Smooth muscle cell (in vitro differentiated cells): ENCODE measurements around the gene METAP1. TPM values are rescaled to one million over a fixed set of nuclear protein-coding genes. Genes with fewer than 3 reads are reported as not detected.
A peak's percentile ranks its signal among the peaks of the same experiment; 100 is the strongest.

Experiments used
- DNase-seq: peaks from one replicate; lab custom pipeline; 2025; ENCODE audit not compliant: unreplicated experiment; lab: John Stamatoyannopoulos, UW
- H2AFZ ChIP-seq: fragments of 200-600 bp; sonication (generic); 2 replicates; pipeline ENCODE4 v1.6.0; 2016; ENCODE audit warnings: antibody characterized with exemption, low read depth, mild to moderate bottlenecking
- H3F3A ChIP-seq: fragments of 200-600 bp; sonication (generic); 2 replicates; pipeline ENCODE4 v1.6.0; 2017; ENCODE audit warnings: antibody characterized with exemption, low read depth
- H3K27ac ChIP-seq: fragments of 200-600 bp; sonication (generic); 2 replicates; pipeline ENCODE4 v1.5.1; 2016; ENCODE audit warnings: low read depth, mild to moderate bottlenecking
- H3K27me3 ChIP-seq: fragments of 200-600 bp; sonication (generic); 2 replicates; pipeline ENCODE4 v1.6.1; 2016; ENCODE audit warnings: low read depth, mild to moderate bottlenecking
- H3K36me3 ChIP-seq: fragments of 200-600 bp; sonication (generic); 2 replicates; pipeline ENCODE4 v1.5.1; 2016; ENCODE audit warnings: low read depth
- H3K4me1 ChIP-seq: fragments of 200-600 bp; sonication (generic); 2 replicates; pipeline ENCODE4 v1.5.1; 2016; ENCODE audit warnings: low read depth
- H3K4me2 ChIP-seq: fragments of 200-600 bp; sonication (generic); 2 replicates; pipeline ENCODE4 v1.6.0; 2016; ENCODE audit warnings: mild to moderate bottlenecking
- H3K4me3 ChIP-seq: fragments of 200-600 bp; sonication (generic); 2 replicates; pipeline ENCODE4 v1.5.1; 2016; ENCODE audit warnings: mild to moderate bottlenecking
- H3K79me2 ChIP-seq: fragments of 200-600 bp; sonication (generic); 2 replicates; pipeline ENCODE4 v1.6.0; 2016; ENCODE audit warnings: low read depth, mild to moderate bottlenecking
- H3K9ac ChIP-seq: fragments of 200-600 bp; sonication (generic); 2 replicates; pipeline ENCODE4 v1.6.0; 2016; ENCODE audit warnings: low read depth
- H3K9me3 ChIP-seq: fragments of 200-600 bp; sonication (generic); replicated peaks from 2 replicates; pipeline ENCODE4 v1.5.1; 2016; ENCODE audit warnings: low read depth
- H4K20me1 ChIP-seq: fragments of 200-600 bp; sonication (generic); 2 replicates; pipeline ENCODE4 v1.6.0; 2016; ENCODE audit warnings: low read depth
- WGBS: methylation state at CpG from one replicate; pipeline ENCODE4 v1.1.7; 2016; ENCODE audit warnings: low lambda C conversion rate; 5-methylcytosine and 5-hydroxymethylcytosine counted together
- polyA plus RNA-seq: library from polyadenylated mRNA; unstranded; fragments of >200 nt; fragmentation: Nextera tagmentation; extraction: Ambion mirVana; gene quantifications from 2 replicates; pipeline ENCODE4 v1.2.1, GENCODE V29; 2016
- total RNA-seq: library from RNA; depleted of rRNA; stranded (reverse); fragments of >200 nt; gene quantifications from 2 replicates; pipeline ENCODE4 v1.2.3, GENCODE V29; 2014
- TF ChIP-seq, protein P1 (sequence below): fragments of 200-600 bp; sonication (generic); IDR thresholded peaks from 2 replicates; pipeline ENCODE4 v1.5.1; 2017; ENCODE audit warnings: borderline replicate concordance, mild to moderate bottlenecking, antibody characterized with exemption; ENCODE audit not compliant: insufficient read depth, poor library complexity, severe bottlenecking

Gene METAP1
- total RNA-seq (57.9 and 73.3 TPM in 2 replicates), polyA plus RNA-seq (19.1 and 33.0 TPM in 2 replicates)

DNA sequence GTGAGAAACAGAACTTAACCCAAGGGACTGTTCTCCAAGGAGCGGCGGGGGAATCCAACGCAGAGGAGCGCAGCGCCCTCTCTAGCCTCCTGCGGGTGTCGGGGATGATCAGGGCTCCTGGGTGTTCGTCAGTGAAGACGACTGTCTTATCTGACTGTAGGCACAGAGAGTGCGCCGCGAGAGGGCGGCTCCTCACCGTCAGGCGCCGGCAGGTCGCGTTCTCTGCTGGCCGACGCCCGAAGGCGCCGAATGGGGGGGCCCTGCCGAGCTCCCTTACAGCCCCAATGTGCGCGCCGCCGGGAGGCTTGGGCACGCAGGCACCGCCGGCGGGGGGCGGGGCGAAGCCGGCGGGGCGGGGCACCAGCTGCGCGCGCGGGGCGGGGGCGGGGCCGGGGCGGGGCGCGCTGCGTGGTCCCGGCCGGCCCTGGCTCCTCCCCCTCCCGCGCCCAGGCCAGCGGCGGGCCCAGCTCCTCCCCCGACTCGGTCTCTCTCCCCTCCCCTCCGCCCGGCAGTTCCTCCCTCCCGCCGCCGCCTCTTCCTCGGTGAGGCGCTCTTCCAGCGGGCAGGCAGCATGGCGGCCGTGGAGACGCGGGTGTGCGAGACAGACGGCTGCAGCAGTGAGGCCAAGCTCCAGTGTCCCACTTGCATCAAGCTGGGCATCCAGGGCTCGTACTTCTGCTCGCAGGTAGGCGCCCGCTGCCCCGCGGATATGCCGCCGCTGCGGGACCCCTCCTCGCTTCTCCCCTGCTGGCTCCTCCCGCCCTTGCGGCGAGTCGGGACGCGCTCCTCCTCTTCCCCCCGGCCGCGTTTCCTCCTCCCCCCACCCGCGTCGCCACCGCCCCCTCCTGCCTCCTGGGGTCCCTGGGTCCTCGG lies at the start of gene METAP1:
TSS of gene METAP1 (plus strand) at position 539 of the 873 bp plus-strand sequence. CDS start at position 572, 33 bp downstream.
- no peaks in the 10 kb centered on the region for H3F3A ChIP-seq

DNA sequence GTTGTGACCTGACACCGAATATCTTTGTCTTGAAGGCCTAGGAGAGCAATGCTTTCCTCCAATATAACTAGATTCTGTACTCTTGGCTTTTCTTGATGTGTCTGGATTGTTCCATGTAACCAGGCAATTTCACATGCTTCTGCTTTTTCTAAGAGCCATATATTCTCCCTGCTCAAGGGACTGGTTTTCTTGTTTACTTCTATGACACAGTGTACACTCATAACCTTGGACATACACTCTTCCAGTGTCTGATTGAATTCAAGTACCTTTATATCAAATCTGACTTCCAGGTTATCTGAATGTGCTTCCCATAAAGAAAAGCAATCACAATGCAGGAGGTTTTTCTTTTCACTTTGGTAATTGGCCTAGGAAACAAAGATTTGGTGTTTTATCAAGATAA lies 49.2 kb upstream of the METAP1 start:
- WGBS, result 85% methylated on average over 1 of the region's 1 CpG
- Histone ChIP-seq H3K27ac (no peak overlapping the region), H3K9me3 (no peaks in the 10 kb centered on the region), H3K36me3 (no peaks in the 10 kb centered on the region), H3K4me2 (no peak overlapping the region), H3K9ac (no peak overlapping the region), H3K4me3 (no peak overlapping the region), H2AFZ (peak overlapping the region; percentile 28), H3K27me3 (no peaks in the 10 kb centered on the region), H3F3A (no peaks in the 10 kb centered on the region), H3K4me1 (no peaks in the 10 kb centered on the region), H3K79me2 (no peaks in the 10 kb centered on the region), H4K20me1 (no peaks in the 10 kb centered on the region)
- no peak for DNase-seq
- TF ChIP-seq, protein P1, sequence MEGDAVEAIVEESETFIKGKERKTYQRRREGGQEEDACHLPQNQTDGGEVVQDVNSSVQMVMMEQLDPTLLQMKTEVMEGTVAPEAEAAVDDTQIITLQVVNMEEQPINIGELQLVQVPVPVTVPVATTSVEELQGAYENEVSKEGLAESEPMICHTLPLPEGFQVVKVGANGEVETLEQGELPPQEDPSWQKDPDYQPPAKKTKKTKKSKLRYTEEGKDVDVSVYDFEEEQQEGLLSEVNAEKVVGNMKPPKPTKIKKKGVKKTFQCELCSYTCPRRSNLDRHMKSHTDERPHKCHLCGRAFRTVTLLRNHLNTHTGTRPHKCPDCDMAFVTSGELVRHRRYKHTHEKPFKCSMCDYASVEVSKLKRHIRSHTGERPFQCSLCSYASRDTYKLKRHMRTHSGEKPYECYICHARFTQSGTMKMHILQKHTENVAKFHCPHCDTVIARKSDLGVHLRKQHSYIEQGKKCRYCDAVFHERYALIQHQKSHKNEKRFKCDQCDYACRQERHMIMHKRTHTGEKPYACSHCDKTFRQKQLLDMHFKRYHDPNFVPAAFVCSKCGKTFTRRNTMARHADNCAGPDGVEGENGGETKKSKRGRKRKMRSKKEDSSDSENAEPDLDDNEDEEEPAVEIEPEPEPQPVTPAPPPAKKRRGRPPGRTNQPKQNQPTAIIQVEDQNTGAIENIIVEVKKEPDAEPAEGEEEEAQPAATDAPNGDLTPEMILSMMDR, result no peak

More for the DNA sequence above, at the start of gene METAP1:
- H3K27me3 ChIP-seq, result no peaks in the 10 kb centered on the region
- under 1% methylated on average over 22 of the region's 94 CpGs for WGBS
- peak within 1 kb of the TSS; percentile 98 for H2AFZ ChIP-seq
- peaks cover 33% of the 10 kb centered on the region for H4K20me1 ChIP-seq
- H3K4me3 ChIP-seq, result peak within 1 kb of the TSS; percentile 99
- peaks cover 48% of the 10 kb centered on the region for H3K79me2 ChIP-seq
- peak within 1 kb of the TSS; percentile 86 for H3K27ac ChIP-seq
- H3K4me2 ChIP-seq, result peak within 1 kb of the TSS; percentile 90
- H3K36me3 ChIP-seq, result no peaks in the 10 kb centered on the region
- TF ChIP-seq, protein P1, result peak; percentile 32
- H3K4me1 ChIP-seq, result peaks cover 7% of the 10 kb centered on the region
- no peaks in the 10 kb centered on the region for H3K9me3 ChIP-seq
- H3K9ac ChIP-seq, result peak within 1 kb of the TSS; percentile 85
- peak; percentile 92 for DNase-seq

DNA sequence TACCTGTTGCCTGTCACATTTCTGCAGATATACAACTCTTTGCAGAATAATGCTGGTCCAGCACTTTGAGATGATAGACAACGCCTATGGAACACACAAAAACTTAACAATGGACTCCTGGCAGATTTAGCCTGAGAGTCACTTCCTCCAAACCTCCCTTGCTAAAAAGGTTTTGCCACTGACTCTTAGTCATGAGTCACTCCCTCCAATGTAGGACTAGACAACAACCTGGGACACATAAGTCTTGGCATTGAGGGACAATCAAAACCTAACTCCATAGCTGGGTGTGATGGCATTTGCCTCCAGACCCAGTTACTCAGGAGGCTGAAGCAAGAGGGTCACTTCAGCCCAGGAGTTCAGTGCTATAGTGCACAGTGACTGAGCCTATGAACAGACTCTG lies 44.6 kb upstream of the METAP1 start:
- no peaks in the 10 kb centered on the region for H3K4me1 ChIP-seq
- WGBS, result 93% methylated on average over 1 of the region's 1 CpG
- no peaks in the 10 kb centered on the region for H3K79me2 ChIP-seq
- TF ChIP-seq, protein P1, result no peak
- no peak overlapping the region for H3K4me2 ChIP-seq
- H3K9ac ChIP-seq, result no peak overlapping the region
- H4K20me1 ChIP-seq, result no peaks in the 10 kb centered on the region
- H3K27ac ChIP-seq, result no peak overlapping the region
- H3K9me3 ChIP-seq, result no peaks in the 10 kb centered on the region
- no peak overlapping the region for H2AFZ ChIP-seq
- H3K4me3 ChIP-seq, result no peak overlapping the region
- no peak for DNase-seq
- H3K27me3 ChIP-seq, result no peaks in the 10 kb centered on the region
- H3F3A ChIP-seq, result no peaks in the 10 kb centered on the region
- H3K36me3 ChIP-seq, result no peaks in the 10 kb centered on the region
